NCI-H2107 treated with DMSO at 0.1 percent for 48 hours (cell line): Measurements from ENCODE around the gene BRME1.

Source experiments
- DNase-seq: peaks from one replicate; lab custom pipeline; 2025; ENCODE audit not compliant: unreplicated experiment; lab: John Stamatoyannopoulos, UW

The BRME1 gene

GRCh38 chr19:13847407-13848339 lies 58.2 kb downstream of the BRME1 start:
- peak; percentile 38 for DNase-seq

GRCh38 chr19:13846557-13847406 lies 59.1 kb downstream of the BRME1 start:
- peak; percentile 34 for DNase-seq

GRCh38 chr19:13844130-13844631 lies 61.7 kb downstream of the BRME1 start:
- no peak for DNase-seq

- no peak for DNase-seq
Observed at GRCh38 chr19:13843104-13843921, 62.6 kb downstream of the BRME1 start.

GRCh38 chr19:13842291-13843103 lies 63.4 kb downstream of the BRME1 start:
- no peak for DNase-seq

GRCh38 chr19:13841962-13842290 lies 64.0 kb downstream of the BRME1 start:
- no peak for DNase-seq

GRCh38 chr19:13841086-13841961 lies 64.6 kb downstream of the BRME1 start:
- DNase-seq = no peak

GRCh38 chr19:13840305-13841085 lies 65.4 kb downstream of the BRME1 start:
- no peak for DNase-seq

- no peak for DNase-seq
Observed at GRCh38 chr19:13839938-13840304, 66.0 kb downstream of the BRME1 start.

- DNase-seq = peak; percentile 27
Observed at GRCh38 chr19:13839130-13839937, 66.6 kb downstream of the BRME1 start.

GRCh38 chr19:13838435-13839129 lies 67.3 kb downstream of the BRME1 start:
- no peak for DNase-seq

- DNase-seq = no peak
Observed at GRCh38 chr19:13835791-13836723, 69.9 kb downstream of the BRME1 start.

- DNase-seq = no peak
Observed at GRCh38 chr19:13834244-13835069, 71.5 kb downstream of the BRME1 start.

- peak; percentile 46 for DNase-seq
Observed at GRCh38 chr19:13833330-13834243, 72.3 kb downstream of the BRME1 start.
